IPS DF 19.7 (cell line): ENCODE data around the gene SPACA4.
A peak's percentile ranks its signal among the peaks of the same experiment; 100 is the strongest.
"Not testable (repeated sequence)": the region's sequence is repeated elsewhere in the genome, so short reads cannot be mapped to it uniquely, and the experiment has no call there.

Source experiments
- DNase-seq: peaks from one replicate; pipeline ENCODE4 v3.0.0-alpha.2; 2013; ENCODE audit warnings: low read depth, low spot score

Gene SPACA4

GRCh38 chr19:48618278-48618915, 11.9 kb downstream of the SPACA4 start:
- no peak for DNase-seq

- peak; percentile 99 for DNase-seq
Measured at GRCh38 chr19:48618916-48619691, 12.6 kb downstream of the SPACA4 start, which contains the start of the genes RPL18 and SPHK2. Gene RPL18, minus strand, starts transcription at chr19:48619178. Its CDS starts 35 bp downstream, at chr19:48619143. Gene SPHK2, plus strand, starts transcription at chr19:48619506. Its CDS starts 1,009 bp downstream, at chr19:48620515.

- DNase-seq: no peak
Measured at GRCh38 chr19:48619692-48620585, 13.4 kb downstream of the SPACA4 start.

- no peak for DNase-seq
Measured at GRCh38 chr19:48623556-48624066, 17.1 kb downstream of the SPACA4 start.

DNA sequence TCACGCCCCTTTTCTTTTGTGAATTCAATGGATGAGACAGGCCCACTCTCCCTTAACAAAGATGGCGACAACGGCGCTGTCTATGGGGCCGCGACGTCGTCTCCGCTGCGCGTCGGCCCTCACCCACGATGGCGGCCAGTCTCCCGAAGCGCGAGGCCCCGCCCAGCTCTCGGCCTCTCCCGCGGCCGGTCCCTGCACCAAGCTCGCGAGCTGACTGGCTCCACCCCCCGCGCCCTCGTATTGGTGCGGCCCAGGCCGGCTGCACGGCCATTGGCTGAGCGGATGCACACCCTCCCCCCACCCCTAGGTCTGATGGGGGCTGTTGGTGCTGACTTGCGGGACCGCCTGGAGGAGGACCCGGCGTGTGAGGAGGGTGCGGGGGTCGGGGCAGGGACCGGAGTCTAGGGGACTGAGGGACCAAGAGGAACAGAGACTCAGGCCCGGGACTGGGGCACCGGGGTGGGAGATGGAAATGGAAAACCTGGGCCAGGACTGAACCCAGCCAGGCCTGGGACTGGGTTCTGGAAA, 17.6 kb downstream of the SPACA4 start:
- no peak for DNase-seq

DNA sequence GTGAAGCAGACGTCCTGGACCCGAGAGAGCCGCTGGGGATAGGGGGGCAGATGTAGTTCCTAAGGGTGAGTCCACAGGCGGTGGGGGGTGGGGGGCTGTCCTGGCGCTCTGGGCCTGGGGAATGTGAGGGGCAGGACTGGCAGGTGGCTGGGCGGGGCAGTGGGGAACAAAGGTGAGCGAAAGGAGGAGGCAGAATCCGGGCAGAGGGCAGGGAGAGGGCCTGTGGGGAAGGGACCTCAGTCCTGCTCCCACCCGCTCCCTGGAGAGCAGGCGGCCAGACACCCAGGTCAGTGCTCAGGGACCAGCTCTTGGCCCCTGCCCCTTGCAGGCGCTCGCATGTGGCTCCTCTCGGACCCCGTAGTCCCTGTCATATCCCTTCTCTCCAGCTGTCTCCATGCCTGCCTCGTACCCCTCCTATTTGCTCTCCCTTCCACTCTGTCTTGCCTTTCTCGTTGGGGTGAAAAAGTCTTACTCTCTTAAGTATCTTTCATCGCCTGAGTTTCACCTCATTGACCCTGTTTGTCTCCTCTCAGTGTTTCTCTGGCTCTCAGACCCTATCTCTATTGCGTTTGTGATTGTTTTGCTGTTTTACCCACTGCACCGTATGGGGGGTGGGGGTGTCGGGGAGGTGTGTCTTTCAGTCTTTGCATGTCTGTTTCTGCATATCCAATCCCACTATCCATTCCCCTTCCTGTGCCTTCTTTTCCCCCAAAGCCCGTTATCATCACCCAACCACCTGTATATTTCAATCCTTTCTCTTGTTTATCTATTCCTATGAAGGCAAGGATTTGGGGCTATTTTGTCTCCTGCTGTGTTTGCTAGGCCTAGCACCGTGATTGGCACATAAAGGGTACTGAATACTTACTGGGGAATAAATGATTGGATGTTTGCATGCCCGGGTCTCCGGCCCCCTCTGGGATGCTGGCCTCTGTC, 18.5 kb downstream of the SPACA4 start:
- DNase-seq: no peak

GRCh38 chr19:48625891-48626327, 19.4 kb downstream of the SPACA4 start:
- DNase-seq: no peak

DNA sequence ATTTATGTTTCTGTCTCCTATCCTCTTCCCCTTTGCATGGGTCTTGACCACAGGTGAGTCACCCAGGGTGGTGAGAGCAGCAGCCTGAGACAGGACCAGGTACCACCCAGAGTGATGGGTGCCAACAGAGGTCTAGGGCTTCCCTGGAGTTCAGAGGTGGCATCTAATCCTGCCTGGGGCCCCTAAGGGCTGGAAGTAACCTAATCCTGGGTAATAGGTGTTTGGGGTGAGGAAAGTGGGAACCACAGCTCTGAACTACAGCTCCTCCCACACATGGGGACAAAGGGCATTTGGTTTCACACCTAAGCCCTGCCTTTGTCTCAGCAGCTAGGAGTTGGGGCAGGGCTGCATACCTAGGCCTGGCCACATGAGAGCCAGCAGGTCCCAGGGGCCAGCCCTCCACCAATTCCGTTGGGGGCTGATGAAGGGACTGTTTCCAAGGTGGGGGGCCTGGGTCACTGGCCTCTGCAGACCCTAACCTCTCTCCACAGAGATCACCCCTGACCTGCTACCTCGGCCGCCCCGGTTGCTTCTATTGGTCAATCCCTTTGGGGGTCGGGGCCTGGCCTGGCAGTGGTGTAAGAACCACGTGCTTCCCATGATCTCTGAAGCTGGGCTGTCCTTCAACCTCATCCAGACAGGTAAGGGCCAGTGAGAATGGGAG, 20.8 kb downstream of the SPACA4 start:
- DNase-seq: no peak

GRCh38 chr19:48627865-48628314, 21.3 kb downstream of the SPACA4 start:
- DNase-seq: no peak

DNA sequence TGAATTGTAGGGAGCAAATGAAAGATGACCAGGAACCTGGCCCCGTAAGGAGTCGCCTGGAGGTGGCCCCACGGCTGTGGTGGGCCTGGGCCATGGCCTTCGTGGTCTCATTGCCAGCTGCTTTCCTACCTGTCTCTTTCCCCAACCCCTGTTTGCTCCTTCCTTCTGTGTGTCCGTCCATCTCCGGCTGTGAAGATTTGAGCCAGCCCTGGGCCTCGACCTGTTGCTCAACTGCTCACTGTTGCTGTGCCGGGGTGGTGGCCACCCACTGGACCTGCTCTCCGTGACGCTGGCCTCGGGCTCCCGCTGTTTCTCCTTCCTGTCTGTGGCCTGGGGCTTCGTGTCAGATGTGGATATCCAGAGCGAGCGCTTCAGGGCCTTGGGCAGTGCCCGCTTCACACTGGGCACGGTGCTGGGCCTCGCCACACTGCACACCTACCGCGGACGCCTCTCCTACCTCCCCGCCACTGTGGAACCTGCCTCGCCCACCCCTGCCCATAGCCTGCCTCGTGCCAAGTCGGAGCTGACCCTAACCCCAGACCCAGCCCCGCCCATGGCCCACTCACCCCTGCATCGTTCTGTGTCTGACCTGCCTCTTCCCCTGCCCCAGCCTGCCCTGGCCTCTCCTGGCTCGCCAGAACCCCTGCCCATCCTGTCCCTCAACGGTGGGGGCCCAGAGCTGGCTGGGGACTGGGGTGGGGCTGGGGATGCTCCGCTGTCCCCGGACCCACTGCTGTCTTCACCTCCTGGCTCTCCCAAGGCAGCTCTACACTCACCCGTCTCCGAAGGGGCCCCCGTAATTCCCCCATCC, 22.1 kb downstream of the SPACA4 start:
- no peak for DNase-seq

- no peak for DNase-seq
Measured at GRCh38 chr19:48629297-48629598, 22.7 kb downstream of the SPACA4 start.

GRCh38 chr19:48629599-48630295, 23.2 kb downstream of the SPACA4 start:
- DNase-seq: no peak

DNA sequence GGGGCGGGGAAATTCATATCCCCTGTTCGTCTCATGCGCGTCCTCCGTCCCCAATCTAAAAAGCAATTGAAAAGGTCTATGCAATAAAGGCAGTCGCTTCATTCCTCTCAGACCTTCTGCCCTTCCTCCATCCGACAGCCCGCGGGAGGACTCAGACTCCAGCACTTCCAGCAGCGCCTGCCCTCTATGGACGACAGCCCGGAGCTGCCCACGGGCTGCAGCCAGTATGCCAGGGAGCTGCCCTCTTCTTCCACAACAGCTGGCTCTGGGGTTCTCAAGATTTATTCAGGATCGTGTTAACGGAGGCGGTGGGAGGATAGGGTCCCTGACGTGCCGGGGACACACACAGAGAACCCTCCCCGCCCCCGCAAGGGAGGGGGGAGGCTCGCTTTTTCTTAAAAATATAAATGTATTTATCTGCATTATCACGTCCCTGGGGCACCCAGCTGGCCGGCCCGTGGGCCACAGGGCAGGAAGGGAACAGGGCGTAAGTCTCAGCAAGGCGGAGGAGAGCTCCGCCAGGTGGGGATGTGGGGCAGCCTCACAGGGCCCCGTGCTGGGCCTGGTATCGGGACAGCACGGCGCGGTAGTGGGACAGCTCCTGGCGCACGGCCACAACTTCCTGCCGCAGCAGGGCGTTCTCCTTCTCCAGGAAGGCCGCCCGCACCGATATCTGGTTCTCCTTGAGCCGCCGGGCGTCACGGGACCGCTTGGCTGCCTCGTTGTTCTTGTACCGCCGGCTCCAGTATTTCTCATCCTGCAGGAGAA, 23.9 kb downstream of the SPACA4 start:
- DNase-seq: no peak

GRCh38 chr19:48631225-48631624, 24.7 kb downstream of the SPACA4 start:
- no peak for DNase-seq

DNA sequence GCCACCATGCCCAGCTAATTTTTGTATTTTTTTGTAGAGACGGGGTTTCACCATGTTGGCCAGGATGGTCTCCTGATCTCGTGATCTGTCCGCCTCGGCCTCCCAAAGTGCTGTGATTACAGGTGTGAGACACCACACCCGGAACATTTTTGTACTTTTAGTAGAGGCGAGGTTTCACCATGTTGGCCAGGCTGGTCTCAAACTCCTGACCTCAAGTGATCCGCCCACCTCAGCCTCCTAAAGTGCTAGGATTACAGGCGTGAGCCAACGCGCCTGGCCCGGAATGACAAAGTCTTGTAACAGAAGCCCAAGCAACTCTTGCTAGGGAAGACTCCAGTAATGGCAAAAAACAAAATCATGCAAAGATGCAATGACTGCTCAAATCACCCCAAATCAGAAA, 25.7 kb downstream of the SPACA4 start:
- not testable (repeated sequence) for DNase-seq

GRCh38 chr19:48632692-48633147, 26.2 kb downstream of the SPACA4 start:
- no peak for DNase-seq
